Bronchial epithelial cell (primary cell): ENCODE results near the gene OGFOD1. TPM values are rescaled to one million over a fixed set of nuclear protein-coding genes. Genes with fewer than 3 reads are reported as not detected.

ENCODE experiments used
- DNase-seq: peaks from one replicate; pipeline ENCODE4 v3.0.0-alpha.2; 2010; ENCODE audit warnings: low read depth
- FAIRE-seq: peaks from 2 replicates; lab custom pipeline; 2011; peaks lifted over from hg19 to GRCh38; lab: Jason Lieb, UNC
- H3K27me3 ChIP-seq: 2 replicates; pipeline ENCODE4 v1.5.1; 2011; ENCODE audit warnings: low read length; ENCODE audit not compliant: control insufficient read depth, insufficient read depth
- H3K36me3 ChIP-seq: 2 replicates; pipeline ENCODE4 v1.5.1; 2011; ENCODE audit warnings: low read length; ENCODE audit not compliant: control insufficient read depth, insufficient read depth
- H3K4me3 ChIP-seq: 2 replicates; pipeline ENCODE4 v1.5.1; 2011; ENCODE audit warnings: mild to moderate bottlenecking, low read depth, low read length, control low read depth
- CTCF ChIP-seq: IDR thresholded peaks from 2 replicates; pipeline ENCODE4 v1.5.1; 2011; ENCODE audit warnings: mild to moderate bottlenecking, moderate library complexity, low read length, control low read depth, inconsistent platforms; ENCODE audit not compliant: insufficient read depth, severe bottlenecking
- total RNA-seq: library from RNA; depleted of rRNA; stranded (reverse); fragments of >200 nt; gene quantifications from 2 replicates; pipeline ENCODE4 v1.2.1, GENCODE V29; 2014

The OGFOD1 gene
- total RNA-seq, 1 donor from 2014 or later = 30.0 TPM

GRCh38 chr16:56468800-56469199 lies 17.4 kb downstream of the OGFOD1 start:
- Histone ChIP-seq H3K27me3 (no peaks in the 10 kb centered on the region), H3K36me3 (peaks cover 25% of the 10 kb centered on the region), H3K4me3 (no peak overlapping the region)
- DNase-seq (no peak), FAIRE-seq (no peak)
- TF ChIP-seq CTCF = no peak

GRCh38 chr16:56469748-56470147 lies 18.4 kb downstream of the OGFOD1 start:
- no peak for TF ChIP-seq CTCF
- Histone ChIP-seq H3K36me3 (peaks cover 28% of the 10 kb centered on the region), H3K27me3 (no peaks in the 10 kb centered on the region), H3K4me3 (no peak overlapping the region)
- DNase-seq = no peak
- FAIRE-seq = no peak

GRCh38 chr16:56470232-56470631 lies 18.9 kb downstream of the OGFOD1 start:
- H3K4me3 ChIP-seq = no peak overlapping the region
- peaks cover 29% of the 10 kb centered on the region for H3K36me3 ChIP-seq
- no peaks in the 10 kb centered on the region for H3K27me3 ChIP-seq
- DNase-seq (peak; percentile 80), FAIRE-seq (no peak)
- no peak for TF ChIP-seq CTCF

GRCh38 chr16:56470666-56471065 lies 19.3 kb downstream of the OGFOD1 start:
- Histone ChIP-seq H3K36me3 (peaks cover 30% of the 10 kb centered on the region), H3K4me3 (no peak overlapping the region), H3K27me3 (no peaks in the 10 kb centered on the region)
- FAIRE-seq = no peak
- no peak for TF ChIP-seq CTCF
- no peak for DNase-seq

- Histone ChIP-seq H3K36me3 (peaks cover 28% of the 10 kb centered on the region), H3K27me3 (no peaks in the 10 kb centered on the region), H3K4me3 (no peak overlapping the region)
- no peak for TF ChIP-seq CTCF
- DNase-seq (no peak), FAIRE-seq (no peak)
These were observed 23.8 kb downstream of the OGFOD1 start for GRCh38 chr16:56475201-56475600.
